HL-60 (cell line): ENCODE results near the gene ADAM12.

Source experiments
- DNase-seq, 2 experiments: peaks; one replicate each; pipeline ENCODE4 v3.0.0-alpha.2; 2010 to 2020; ENCODE audit warnings: low read depth in 1 of 2, low spot score in 1 of 2
- H3K27ac ChIP-seq: fragments of 250-450 bp; sonication (Bioruptor Pico); replicated peaks from 2 replicates; pipeline ENCODE4 v1.5.1; 2020; ENCODE audit warnings: mild to moderate bottlenecking, moderate library complexity
- H3K27me3 ChIP-seq: fragments of 250-450 bp; sonication (Bioruptor Pico); 2 replicates; pipeline ENCODE4 v1.5.1; 2021; ENCODE audit warnings: mild to moderate bottlenecking, moderate library complexity; ENCODE audit not compliant: insufficient read depth, poor library complexity, severe bottlenecking
- H3K4me3 ChIP-seq: replicated peaks from 2 replicates; pipeline ENCODE4 v1.5.1; 2011; ENCODE audit warnings: mild to moderate bottlenecking, control low read depth, low read length; ENCODE audit not compliant: insufficient read depth
- CTCF ChIP-seq: IDR thresholded peaks from one replicate; pipeline ENCODE4 v1.5.1; 2011; ENCODE audit warnings: low read length, control low read depth, inconsistent platforms; ENCODE audit not compliant: insufficient read depth
- GABPA ChIP-seq: IDR thresholded peaks from 2 replicates; pipeline ENCODE4 v1.6.1; 2012; ENCODE audit warnings: low read depth
- POLR2AphosphoS5 ChIP-seq: IDR thresholded peaks from 2 replicates; pipeline ENCODE4 v1.6.1; 2012; ENCODE audit warnings: low read depth
- REST ChIP-seq: IDR thresholded peaks from 2 replicates; pipeline ENCODE4 v1.6.1; 2012; ENCODE audit warnings: low read depth; ENCODE audit not compliant: insufficient replicate concordance
- SPI1 ChIP-seq: IDR thresholded peaks from 2 replicates; pipeline ENCODE4 v1.6.1; 2012; ENCODE audit warnings: low read depth, mild to moderate bottlenecking, borderline replicate concordance

Gene ADAM12

GRCh38 chr10:126068322-126068721 lies 320.0 kb downstream of the ADAM12 start:
- Histone ChIP-seq H3K27me3 (no peaks in the 10 kb centered on the region), H3K4me3 (no peak overlapping the region), H3K27ac (no peak overlapping the region)
- TF ChIP-seq CTCF (no peak), POLR2AphosphoS5 (no peak), SPI1 (no peak)
- no peak for DNase-seq

GRCh38 chr10:126066456-126066855 lies 321.8 kb downstream of the ADAM12 start:
- no peak for TF ChIP-seq POLR2AphosphoS5
- no peak for TF ChIP-seq CTCF
- no peak for TF ChIP-seq REST
- no peak for TF ChIP-seq GABPA
- TF ChIP-seq SPI1 = no peak
- DNase-seq = no peak

GRCh38 chr10:126065751-126066377 lies 322.4 kb downstream of the ADAM12 start:
- Histone ChIP-seq H3K27ac (no peak overlapping the region), H3K27me3 (no peaks in the 10 kb centered on the region), H3K4me3 (no peak overlapping the region)
- no peak for DNase-seq
- TF ChIP-seq POLR2AphosphoS5 (no peak), REST (no peak), SPI1 (no peak), GABPA (no peak), CTCF (no peak)

More at GRCh38 chr10:126066456-126066855, 321.8 kb downstream of the ADAM12 start:
- Histone ChIP-seq H3K27ac (no peak overlapping the region), H3K4me3 (no peak overlapping the region), H3K27me3 (no peaks in the 10 kb centered on the region)

GRCh38 chr10:126064512-126064911 lies 323.8 kb downstream of the ADAM12 start:
- no peak for DNase-seq
- no peak overlapping the region for H3K27ac ChIP-seq
- no peak overlapping the region for H3K4me3 ChIP-seq
- peaks cover 2% of the 10 kb centered on the region for H3K27me3 ChIP-seq
- TF ChIP-seq GABPA = no peak
